DLD1 (cell line): Measurements from ENCODE around the gene ZNF880.
"Not testable (repeated sequence)": the region's sequence is repeated elsewhere in the genome, so short reads cannot be mapped to it uniquely, and the experiment has no call there.

Experiments
- in situ Hi-C: cut with HindIII; loops from 2 replicates; pipeline ENCODE4 v1.10.0; 2017; ENCODE audit warnings: low sequenced_read_pairs

The ZNF880 gene

GRCh38 chr19:52369559-52370340 lies at the start of gene ZNF880:
ZNF880 (plus strand) TSS chr19:52369923; CDS start chr19:52369966, 43 bp downstream.
- in situ Hi-C loops, result no loop called here

GRCh38 chr19:52322429-52322828 lies 47.3 kb upstream of the ZNF880 start:
- in situ Hi-C loops, result no loop called here

DNA sequence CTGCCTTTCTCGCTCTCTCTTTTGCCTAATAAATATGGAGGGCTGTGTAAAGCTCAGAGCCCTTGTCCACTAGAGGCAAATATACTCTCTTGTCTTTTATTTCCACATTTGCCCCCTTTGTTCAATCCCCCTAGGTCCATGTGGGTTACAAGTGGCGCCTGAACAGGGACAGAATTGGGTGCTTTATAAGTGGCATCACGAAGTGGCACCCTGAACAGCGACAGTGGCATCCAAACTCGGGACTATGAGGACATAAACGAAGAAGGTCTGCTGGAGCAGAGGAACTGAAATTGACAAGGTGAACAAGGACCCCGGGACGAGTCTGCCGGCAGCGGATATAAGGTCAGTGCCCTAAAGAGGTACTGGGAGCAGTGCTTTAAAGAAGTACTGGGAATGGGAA lies 38.0 kb upstream of the ZNF880 start:
- in situ Hi-C loops, result no loop called here

DNA sequence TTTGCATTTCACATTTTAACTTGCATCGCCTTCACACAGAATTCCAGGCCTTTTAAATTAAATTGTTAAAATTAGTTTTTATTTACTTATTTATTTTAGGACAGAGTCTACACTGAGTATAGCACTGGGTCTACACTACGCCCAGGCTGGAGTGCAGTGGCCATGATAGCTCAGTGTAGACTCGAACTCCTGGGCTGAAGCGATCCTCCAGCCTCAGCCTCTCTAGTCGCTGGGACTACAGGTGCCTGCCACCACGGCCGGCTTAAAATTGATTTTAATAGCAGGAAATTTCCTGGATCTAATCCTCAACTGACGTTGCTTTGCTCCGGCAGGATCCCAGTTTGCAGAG lies 34.0 kb upstream of the ZNF880 start:
- in situ Hi-C loops, result no loop called here

GRCh38 chr19:52336117-52336790 lies 33.5 kb upstream of the ZNF880 start, which contains the start of gene ZNF610:
ZNF610 (plus strand) TSS chr19:52336243; CDS start chr19:52349173, 12,930 bp downstream.
- in situ Hi-C loops, result no loop called here

DNA sequence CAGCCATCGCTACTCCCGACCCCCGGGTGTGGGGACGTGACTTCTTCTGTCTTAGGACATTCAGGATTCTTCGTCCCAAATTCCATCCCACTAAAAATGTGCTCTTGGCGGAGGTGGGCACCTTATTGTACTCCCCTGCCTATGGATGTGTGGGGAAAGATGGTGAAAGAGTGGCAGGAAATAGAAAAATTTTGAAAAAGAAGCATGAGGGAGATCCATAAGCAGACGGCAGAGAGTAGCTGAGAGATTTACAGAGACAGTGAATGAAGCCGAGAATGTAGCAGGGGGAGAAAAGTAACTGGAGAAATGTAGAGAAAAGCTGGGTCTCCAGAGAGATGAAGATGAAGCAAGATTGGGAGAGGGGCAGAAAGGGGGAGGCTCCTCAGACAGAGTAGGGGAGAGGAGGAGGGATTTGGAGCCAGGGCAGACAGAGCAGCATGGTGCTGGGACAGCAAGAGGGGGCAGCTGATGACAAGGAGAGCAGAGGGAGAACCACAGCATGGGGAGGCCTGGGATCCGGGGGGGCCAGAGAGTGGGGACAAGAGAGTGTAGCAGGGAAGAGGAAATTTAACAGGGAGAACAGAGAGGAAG lies 32.8 kb upstream of the ZNF880 start:
- in situ Hi-C loops, result no loop called here

DNA sequence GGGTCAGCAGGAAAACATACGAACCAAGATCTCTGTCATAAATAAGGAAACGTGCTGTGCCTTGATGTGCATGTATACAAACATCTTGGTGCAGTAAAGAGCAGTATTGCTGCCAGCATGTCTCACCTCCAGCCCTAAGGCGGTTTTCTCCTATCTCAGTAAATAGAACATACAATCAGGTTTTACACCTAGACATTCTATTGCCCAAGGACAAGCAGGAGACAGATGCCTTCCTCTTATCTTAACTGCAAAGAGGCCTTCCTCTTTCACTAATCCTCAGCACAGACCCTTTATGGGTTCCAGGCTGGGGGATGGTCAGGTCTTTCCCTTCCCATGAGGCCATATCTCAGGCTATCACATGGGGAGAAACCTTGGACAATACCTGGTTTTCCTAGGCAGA lies 30.7 kb upstream of the ZNF880 start:
- in situ Hi-C loops, result not testable (repeated sequence)

DNA sequence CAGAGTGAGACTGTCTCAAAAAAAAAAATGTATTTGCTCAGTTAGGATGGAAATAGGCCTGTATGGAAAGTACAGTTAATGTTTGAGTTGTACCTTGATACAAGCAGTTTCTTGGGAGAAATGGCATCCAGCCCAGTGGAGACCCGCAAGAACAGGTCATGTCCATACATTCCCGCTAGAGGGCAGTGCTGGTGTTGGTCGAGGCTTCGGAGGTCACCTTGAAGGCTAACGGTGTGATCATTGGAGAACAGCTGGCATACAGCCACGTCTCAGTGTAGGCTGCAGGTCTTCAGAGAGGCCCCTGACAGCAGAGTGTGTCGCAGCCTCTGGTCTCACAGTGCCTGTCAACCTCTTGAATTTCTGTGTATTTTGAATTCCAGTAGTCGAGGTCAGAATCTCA lies 26.2 kb upstream of the ZNF880 start:
- in situ Hi-C loops, result no loop called here

DNA sequence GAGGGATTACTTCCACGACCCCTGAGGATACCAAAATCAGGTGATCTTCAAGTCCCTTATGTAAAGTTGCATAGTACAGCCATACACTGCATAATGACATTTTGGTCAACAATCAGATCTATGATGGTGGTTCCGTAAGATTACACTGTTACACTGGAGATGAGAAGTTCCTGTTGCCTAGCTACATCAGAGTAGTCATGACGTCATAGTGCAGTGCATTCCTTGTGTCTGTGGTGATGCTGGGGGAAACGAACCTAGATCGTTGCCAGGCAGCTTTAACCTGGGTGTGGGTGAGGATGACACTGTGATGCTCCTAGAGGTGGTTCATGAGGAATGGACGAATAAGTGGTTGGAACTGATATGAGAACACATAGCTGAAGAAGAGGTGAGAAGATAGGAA lies 24.6 kb upstream of the ZNF880 start:
- in situ Hi-C loops, result no loop called here

- in situ Hi-C loops, result no loop called here
These were observed 18.2 kb upstream of the ZNF880 start for GRCh38 chr19:52351512-52351911.

GRCh38 chr19:52366414-52366824 lies 3.3 kb upstream of the ZNF880 start:
- in situ Hi-C loops, result no loop called here

DNA sequence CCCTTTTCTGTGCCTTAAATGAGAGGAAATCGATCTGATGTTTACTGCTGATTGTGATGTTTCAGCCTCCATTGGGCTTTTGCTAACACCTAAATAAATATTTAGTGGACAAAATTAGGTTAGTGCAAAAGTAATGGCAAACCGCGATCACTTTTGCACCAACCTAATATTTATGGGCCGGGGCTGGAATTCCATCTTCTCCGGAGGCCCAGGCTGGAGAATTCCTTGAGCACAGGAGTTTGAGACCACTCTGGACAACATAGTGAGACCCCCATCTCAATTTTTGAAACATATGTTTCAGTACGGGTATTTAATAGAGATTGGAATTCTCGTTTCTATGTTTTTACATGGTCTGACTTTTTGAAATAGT lies 603 bp downstream of the ZNF880 start:
- in situ Hi-C loops, result no loop called here

DNA sequence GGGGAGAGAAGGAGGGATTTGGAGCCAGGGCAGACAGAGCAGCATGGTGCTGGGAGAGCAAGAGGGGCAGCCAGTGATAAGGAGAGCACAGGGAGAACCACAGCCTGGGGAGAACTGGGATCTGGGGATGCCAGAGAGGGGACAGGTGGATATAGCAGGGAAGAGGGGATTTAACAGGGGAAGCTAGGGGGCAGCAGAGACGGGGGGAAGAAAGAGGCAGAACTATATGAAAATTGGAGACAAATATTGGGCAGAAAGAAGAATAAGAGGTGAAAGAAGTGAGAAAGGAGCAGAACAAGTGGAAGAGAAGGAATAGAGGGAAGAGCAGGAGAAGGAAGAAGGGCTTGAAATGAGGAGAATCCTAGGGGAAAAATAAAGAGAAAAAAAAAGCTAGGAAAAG lies 21.4 kb downstream of the ZNF880 start:
- in situ Hi-C loops, result no loop called here

- in situ Hi-C loops, result no loop called here
These were observed 27.8 kb downstream of the ZNF880 start, which contains the start of gene ZNF528 for GRCh38 chr19:52397310-52398080. ZNF528 (plus strand) TSS chr19:52397849; CDS start chr19:52402014, 4,165 bp downstream.

- in situ Hi-C loops, result no loop called here
These were observed 28.3 kb downstream of the ZNF880 start for GRCh38 chr19:52398081-52398441.

- in situ Hi-C loops, result no loop called here
These were observed 40.6 kb downstream of the ZNF880 start for GRCh38 chr19:52410276-52410675.

GRCh38 chr19:52415711-52416110 lies 46.0 kb downstream of the ZNF880 start:
- in situ Hi-C loops, result no loop called here

DNA sequence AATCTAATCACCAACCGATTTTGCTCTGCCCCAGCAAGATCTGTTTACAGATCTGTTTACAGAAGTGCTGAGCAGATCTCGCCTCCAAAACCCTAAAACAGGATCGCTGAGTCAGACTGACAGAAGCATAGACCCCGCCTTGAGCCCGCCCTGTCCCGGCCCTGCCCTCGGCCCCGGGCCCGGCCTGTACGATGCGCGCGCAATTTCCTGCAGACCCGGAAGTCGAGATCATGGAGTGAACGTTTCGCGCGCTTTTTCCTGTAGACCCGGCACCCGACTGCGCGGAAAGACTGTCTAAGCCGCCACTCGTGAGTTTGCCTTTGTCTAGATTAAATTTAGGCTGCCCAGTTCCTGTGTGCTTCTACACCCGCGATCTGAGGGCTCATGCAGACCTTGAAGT lies 59.2 kb downstream of the ZNF880 start, which contains the start of gene ZNF534:
ZNF534 (plus strand) TSS at position 212 of the 400 bp plus-strand sequence. CDS start 2,327 bp downstream, outside the sequence.
- in situ Hi-C loops, result no loop called here
